Measurements from ENCODE around the gene CDH4.

Gene CDH4

DNA sequence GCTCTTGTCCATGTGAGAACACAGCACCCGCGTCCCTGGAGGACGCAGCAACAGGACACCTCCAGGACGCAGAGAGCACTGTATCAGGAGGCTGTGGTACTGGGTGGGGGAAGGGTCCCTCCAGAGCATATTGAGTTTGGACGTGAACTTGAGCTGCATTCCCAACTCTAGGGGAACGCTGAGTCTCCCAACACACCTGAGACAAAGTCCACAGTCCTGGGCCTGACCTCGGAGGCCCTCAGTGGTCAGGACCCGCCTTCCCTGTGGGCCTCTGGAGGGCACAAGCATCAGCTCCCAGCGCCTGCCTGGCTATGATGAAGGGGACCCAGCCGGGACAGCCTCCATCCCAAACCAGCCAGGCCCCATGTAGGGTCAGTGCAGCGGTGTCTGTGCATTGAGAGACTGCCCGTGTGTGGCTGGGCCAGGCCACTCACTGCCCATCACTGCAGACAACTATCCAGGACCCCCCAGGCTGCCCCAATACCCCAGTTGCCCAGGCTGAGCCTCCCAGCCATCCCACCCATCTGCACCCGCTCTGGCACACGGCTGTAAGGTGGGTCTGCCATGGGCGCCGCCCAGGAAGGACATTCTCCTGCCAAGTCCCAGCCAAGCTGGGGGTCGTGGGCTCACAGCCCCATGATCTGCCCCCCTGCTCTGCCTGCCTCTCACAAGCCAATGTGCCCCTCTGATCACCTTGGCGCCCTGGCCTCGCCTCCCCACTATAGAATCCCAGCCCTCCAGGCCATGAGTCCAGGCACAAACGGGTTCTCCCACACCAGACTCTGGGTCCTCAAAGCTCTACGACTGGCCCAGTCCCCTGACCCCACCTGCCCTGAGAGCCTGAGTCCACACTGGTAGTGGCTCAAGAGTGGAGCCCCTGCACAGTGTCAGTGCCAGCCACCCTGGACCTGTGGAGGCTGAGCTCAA is 697.9 kb downstream of the CDH4 start:
- DNase-seq (ENCODE audit: low read depth), result no peak

DNA sequence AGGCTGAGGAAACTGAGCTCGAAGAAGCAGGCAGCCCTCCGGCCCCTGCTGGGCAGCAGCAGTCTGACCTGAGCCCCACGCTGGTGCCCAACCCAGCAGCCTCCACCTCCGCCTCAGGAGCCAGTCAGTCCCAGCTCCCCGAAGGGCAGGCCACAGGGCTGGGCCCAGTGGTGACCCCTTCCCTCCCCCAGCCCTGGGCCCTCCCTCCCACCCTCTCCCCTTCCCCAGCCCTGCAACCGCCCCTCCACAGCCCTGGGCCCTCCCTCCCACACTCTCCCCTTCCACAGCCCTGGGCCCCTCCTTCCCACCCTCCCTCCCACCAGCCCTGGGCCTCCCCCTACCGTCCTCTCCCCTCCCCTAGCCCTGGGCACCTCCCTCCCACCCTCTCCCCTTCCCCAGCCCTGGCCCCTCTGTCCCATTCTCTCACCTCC is 698.6 kb downstream of the CDH4 start:
- no peak for DNase-seq (ENCODE audit: low read depth)

DNA sequence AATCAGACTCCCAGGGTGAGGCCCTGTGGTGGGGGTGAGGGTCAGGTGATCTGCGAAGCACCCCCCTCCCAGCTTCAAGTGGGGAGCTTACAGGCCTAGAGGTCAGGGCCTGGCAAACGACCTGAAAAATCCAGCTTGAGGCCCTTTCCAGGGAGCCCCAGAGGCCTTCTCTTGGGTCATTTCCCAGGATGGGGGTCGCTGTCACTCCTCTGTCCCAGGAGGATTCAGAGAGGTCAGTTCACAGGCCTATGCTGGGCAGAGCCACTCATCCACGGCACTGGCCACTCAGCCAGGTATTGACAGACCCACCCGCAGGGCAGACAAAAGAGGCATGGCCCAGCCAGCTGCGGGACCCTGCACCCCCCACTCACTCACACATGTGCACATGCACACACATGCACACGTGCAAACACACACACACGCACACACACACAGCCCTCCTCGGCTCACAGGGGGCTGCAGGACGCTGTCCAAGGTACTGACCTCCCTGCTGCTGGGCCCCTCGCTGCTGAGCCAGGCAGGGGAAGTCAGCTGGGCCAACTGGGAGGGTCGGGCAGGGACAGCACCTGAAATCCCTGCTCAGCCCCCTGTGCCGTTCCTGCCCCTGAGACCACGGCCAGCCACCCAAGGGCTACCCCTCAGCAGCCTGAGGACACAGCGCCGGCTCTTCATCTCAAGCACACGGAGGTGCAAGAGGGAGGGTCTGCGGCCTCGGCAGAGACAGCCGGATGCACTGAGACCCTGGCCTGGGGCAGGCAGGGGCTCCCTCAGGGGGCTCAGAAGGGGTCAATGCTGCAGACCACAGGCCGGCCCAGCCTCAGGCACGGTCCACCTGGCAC is 699.9 kb downstream of the CDH4 start:
- DNase-seq (ENCODE audit: low read depth), result no peak

DNA sequence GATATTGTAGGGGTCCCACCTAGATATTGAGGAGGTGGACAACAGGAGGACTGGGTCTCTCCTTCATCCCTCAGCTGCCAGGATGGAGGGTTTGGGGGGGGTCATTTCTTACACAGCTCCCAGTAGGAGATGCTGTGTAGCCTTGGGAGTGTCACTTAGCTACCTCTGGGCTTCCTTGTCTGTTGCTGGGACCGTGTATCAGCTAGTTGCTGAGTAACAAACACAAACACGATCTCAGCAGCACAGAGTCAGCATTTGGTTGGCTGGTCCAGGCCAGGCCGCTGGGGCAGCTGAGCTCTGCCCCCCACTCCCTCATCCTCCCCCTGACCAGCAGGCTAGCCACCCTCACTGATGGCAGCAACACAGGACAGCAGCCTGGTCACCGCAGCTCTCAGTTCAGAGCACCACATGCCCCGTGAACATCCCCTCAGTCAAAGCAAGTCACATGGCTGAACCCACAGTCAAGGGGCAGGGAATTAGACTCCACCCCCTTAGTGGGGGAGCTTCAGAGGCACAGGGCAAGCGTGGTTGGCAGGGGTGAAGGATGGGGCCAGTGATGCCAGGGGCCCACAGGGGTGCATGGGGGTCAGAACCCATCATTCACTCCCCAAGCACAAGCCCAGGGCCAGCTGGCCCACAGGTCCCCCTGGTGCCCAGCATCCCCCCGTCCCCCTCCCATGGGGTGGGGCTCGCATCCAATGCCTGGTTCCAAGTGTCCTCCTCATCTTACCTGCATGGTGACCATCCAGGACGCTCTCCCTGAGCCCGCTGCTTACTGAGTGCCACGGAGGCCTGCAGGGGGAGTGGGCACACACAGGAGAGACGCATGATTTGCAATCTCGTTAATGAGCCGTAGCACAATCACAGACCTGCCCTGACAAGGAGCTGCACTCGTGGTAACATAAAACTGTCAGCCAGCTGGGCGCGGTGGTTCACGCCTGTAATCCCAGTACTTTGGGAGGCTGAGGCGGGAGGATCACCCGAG is 701.3 kb downstream of the CDH4 start:
- no peak for DNase-seq (ENCODE audit: low read depth)

DNA sequence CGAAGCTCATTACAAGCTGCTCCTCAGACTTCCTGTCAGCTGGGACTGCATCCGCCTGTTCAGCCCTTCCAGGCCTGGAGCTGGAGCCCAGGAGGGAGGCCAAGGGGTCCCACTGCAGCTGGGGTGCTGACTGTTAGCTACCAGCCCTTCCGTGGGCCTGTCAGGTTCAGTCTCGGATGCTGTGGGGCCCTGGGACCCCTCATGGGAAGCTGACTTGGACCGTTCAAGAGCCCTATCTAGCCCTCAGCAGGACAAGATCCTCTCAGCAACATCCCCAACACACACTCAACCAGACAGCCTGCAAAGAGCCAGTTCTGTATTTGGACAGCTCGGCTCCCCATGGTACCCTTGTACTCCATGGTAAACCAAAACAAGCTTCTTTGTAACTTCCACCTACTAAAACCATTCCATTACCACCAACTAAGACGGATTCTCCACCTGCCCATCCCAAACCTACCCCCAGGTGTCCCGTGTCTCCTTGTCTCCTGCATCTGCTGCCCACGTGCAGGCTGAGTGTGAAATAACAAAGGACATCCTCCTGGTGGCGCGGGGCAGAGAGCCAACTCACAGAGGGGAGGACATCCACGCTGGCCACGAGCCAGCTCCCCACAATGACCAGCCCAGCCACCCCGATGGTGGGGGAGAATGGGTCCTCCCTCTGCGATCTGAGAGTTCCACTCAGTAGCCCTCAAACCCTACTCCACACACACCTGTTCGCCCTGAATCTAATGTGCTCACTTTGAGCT is 702.4 kb downstream of the CDH4 start:
- no peak for DNase-seq (ENCODE audit: low read depth)

DNA sequence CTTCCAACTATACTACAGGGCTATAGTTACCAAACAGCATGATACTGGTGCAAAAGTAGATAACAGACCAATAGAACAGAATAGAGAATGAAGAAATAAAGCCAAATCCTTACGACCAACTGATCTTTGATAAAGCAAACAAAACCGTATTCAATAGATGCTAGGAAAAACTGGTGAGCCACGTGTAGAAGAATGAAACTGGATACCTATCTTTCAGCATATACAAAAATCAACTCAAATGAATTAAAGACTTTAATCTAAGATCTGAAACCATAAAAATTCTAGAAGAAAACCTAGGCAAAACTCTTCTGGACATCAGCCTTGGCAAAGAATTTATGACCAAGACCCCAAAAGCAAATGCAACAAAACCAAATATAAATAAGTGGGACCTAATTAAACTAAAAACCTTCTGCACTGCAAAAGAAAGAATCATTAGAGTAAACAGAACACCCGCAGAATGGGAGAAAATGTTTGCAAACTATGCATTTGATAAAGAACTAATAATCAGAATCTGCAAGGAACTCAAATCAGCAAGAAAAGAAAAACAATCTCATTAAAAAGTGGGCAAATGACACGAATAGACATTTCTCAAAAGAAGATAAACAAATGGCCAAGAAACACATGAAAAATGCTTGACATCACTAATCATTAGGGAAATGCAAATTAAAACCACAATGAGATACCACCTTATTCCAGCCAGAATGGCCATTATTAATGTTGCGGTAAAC is 703.8 kb downstream of the CDH4 start:
- no peak for DNase-seq (ENCODE audit: low read depth)

DNA sequence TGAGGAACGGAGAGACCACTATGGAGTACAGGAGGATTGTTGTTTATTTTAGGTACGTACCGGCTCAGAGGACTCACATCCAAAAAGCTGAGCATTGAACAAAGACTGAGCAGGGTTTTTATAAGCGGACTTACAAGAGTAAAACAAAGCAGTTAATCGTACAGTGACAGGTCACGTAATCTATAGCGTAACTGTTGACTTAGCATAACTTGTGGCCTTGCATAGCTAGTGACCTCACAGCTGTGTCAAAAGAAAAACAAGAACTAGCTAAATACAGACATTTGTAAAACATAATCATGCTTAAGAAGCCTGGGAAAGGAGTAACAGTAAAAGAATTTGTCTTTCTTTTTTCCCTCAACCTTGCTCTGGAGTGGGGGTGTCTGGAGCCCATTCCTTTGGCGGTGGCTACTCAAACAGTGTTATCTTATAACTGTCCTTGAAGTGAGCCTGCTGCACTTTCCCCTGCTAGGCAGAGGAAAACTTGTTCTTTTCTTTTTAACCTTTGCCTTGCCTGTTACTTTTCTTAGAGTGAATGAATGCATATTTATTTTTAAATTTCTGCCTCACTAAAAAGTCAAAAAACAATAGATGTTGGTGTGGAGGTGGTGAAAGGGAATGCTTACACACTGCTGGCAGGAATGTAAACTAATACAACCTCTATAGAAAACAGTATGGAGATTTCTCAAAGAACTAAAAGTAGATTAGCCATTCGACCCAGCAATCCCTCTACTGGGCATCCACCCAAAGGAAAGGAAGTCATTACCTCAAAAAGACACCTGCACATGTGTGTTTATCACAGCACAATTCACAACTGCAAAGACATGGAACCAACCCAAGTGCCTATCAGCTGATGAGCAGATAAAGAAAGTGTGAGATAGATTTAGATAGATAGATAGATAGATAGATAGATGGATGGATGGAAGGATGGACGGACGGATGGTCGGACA is 704.6 kb downstream of the CDH4 start:
- no peak for DNase-seq (ENCODE audit: low read depth)

DNA sequence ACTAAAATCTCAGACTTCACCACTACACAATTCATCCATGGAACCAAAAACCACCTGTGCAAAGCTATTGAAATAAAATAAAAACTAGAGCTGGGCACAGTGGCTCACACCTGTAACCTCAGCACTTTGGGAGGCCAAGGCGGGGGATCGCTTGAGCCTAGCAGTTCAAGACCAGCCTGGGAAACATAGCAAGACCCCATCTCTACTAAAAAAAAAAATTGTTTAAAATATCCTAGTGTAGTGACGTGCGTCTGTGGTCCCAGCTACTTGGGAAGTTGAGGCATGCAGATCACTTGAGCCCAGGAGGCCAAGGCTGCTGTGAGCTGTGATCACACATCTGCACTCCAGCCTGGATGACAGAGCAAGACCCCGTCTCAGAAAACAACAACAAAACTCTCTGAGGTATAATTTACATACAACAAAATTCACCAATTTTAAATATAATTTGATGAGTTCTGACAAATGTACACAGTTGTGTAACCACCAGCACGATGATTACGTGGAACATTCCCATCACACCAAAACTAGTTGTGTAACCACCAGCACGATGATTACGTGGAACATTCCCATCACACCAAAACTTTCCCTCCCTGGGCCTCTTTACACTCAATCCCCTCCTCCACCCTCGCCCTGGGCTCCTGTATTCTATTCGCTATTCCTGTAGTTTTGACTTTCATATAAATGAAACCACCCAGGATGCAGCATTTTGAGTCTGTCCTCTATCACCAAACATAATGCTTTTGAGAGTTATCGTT is 706.1 kb downstream of the CDH4 start:
- no peak for DNase-seq (ENCODE audit: low read depth)

DNA sequence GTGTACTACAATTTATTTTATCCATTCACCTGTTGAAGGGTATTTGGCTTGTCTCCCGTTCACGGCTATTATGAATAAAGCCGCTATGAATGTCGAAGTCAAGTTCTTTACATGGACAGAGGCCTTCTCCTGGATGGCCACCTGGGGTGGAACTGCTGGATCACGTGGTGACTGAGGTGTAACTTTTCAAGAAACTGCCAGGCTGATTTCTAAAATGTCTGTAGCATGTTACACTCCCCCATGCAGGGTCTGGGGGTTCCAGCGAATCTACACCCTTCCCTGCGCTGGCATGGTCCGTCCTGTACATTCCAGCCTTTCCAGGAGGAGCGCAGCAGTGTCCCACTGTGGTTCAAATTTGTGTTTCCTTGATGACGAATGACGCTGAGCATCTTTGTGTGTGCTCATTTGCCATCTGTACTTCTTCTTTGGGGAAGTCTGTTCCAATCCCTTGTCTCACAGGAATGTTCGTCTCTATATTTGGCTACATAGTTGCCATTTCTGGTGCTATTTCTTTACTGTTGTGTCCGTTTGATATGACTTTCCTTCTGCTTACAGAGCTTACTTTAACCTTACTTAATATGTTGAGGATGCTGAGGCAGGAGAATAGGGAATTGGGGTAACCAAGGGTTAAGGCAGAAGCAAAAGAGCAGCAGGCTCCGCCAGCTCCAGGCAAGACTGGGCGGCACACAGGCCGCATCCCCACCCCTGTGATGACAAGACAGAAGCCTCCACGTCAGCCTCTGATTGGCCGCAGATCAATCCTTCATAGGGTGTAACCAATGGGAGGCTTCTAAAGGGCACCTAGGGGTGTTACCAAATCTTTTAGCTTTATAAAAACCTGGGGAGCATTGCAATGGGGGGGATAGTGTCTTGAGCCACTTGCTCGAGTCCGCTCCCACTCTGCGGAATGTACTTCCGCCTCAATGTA is 707.0 kb downstream of the CDH4 start:
- DNase-seq (ENCODE audit: low read depth), result no peak

DNA sequence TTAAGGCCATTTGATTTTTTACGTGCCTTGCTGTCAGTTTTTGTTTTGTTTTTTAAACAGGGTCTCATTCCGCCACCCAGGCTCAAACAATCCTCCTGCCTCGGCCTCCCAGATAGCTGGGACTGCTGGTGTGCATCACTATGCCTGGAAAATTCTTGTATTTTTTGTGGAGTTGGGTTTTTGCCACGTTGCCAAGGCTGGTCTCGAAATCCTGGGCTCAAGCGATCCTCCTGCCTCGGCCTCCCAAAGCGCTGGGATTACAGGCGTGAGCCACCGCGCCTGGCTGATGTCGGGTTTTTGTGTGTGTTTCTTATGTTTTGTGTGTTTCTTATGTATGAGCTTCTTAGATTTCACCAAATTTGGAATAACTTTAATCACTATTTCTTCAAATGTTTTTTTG is 708.8 kb downstream of the CDH4 start:
- no peak for DNase-seq (ENCODE audit: low read depth)

DNA sequence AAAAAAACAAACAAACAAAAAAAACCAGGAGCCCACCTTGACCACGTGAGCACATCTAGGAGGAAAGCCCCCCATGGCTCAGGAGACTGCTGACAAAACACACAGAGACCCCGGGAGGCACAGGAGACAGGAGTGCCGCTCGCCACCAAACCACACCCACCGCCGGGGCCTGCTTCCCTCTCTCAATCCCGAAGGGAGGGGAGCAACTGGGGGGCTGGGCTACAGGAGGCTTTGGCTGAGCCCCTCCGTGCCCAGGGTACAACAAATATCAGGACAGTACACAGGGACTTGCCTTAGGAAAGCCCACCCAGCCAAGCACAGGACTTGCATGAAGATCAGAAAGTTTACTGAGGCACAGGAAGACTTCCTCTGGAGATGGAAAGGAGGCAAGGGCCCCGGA is 711.1 kb downstream of the CDH4 start:
- no peak for DNase-seq (ENCODE audit: low read depth)

DNA sequence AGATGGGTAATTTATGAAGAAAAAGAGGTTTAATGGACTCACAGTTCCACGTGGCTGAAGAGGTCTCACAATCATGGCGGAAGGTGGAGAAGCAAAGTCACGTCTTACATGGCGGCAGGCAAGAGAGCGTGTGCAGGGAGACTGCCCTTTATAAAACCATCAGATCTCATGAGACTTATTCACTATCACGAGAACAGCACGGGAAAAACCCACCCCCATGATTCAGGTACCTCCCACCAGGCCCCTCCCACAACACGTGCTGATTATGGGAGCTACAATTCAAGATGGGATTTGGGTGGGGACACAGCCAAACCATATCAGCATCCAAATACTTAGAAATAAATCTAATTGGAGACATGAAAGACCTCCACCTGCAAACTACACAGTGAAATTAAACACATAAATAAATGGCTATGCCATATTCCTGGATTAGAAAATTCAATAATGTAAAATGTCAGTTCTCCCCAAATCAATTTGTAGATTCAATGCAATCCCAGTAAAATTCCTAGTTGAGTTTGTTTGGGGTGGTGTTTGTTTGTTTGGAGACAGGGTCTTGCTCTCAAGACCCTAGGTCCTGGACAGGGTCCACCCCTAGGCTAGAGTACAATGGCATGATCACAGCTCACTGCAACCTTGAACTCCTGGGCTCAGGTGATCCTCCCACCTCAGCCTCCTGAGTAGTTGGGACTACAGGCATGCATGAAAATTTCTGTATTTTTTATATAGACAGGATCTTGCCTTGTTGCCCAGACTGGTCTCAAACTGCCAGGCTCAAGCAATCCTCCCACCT is 712.0 kb downstream of the CDH4 start:
- no peak for DNase-seq (ENCODE audit: low read depth)

DNA sequence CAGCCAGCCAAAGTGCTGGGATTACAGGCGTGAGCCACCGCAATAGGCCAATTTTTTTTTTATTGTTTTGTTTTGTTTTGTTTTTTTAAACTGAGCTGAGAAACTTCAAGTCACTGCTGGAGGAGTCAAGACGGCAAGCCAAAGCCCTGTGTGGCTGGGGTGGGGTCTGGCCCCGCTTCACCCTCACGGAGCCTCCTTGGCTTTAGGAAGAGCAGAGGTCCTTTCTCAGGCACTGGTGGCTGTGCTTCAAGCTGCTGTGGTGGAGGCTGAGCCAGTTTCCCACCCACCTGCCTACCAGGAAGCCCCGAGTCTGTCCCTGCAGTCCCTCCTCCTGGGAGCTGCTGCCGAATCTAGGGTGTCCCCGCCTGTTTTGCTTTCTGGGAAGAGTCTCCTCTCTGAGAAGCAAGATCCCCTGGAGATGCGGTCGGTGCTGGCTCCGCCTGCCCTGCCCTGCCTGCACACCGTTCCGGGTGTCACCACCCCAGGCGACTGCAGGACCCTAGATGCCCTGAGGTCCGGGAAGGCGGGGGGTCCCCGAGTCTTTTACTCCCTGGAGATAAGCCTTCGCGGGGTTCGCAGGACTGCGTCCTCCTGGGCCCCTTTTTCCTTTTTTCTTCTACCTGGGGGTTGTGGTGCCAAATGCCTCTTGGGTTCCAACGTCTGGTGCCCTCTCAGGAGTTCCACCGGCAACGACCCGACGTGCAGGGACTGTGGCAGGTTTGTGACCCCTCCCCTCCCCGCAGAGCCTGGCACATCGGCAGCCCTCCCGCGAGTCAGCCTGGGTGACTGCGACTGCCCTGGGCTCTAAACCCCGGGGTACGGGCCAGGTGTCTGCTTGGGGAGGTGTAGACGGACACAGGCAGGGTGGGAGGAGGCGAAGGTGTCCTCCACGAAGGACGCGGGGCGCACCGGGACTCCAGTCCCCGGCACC is 712.9 kb downstream of the CDH4 start:
- DNase-seq (ENCODE audit: low read depth), result no peak

DNA sequence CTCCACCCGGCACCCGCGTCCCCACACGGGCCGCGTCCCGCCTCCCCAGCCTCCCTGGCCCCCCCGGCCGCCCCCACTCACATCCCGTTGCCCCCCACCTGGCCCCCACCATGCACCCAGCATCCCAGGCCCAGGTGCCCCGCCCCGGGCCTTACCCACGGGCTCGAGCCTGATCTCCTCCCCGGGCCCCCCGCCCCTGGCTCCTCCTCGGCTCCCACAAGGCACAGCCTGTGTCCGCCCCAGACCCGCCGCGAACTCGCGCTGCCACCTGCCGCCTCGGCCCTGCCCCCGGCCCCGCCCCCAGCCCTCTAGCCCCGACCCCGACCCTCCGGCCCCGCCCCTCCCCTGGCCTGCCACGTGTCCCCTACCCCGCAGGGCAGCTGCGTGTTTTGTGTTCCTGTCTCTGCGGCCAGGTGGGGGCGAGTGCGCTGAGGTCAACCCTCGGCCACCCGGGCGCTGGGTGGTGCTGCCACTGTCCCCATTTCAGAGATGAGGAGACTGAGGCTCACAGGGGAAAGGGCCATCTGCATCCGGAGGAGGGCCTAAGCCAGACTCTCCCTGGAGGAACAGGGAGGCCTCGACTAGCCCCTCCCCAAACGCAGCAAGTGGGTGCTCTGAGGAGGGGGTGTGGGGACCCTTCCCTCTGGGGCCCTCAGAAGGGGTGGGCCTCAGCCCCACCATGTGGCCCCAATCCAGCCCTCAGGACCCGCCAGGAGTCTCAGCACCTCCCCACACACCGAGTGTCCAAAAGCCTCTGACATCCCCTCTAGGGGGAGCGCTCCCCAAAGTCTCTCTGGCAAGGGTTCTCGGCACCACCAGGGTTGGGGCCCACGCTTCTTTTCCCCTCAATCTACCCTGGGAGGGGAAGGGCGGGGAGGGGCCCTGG is 713.8 kb downstream of the CDH4 start:
- DNase-seq (ENCODE audit: low read depth), result no peak
